Gastroesophageal sphincter (tissue), 3 donors: ENCODE data around the gene SDC1.

Experiments
- EP300 ChIP-seq: sonication (generic); formaldehyde crosslinking; IDR thresholded peaks from one replicate; pipeline ENCODE4 v1.6.1; 2017; ENCODE audit warnings: antibody characterized with exemption, mild to moderate bottlenecking
- POLR2A ChIP-seq, 2 donors: fragments of 450-650 bp; IDR thresholded peaks; one replicate each; pipeline ENCODE4 v1.6.1; 2017; ENCODE audit warnings: antibody characterized with exemption in 2 of 2, mild to moderate bottlenecking in 2 of 2, moderate library complexity in 1 of 2
- TF ChIP-seq, protein P1 (sequence below), 4 experiments: fragments of 200-600 bp in 2 of 4; fragments of 450-650 bp in 2 of 4; sonication (generic) in 1 of 4; IDR thresholded peaks; one replicate each; pipeline ENCODE4 v1.5.1; 2017 to 2019; ENCODE audit warnings: antibody characterized with exemption in 4 of 4, mild to moderate bottlenecking in 2 of 4, moderate library complexity in 2 of 4

- TF ChIP-seq POLR2A (IDR thresholded peaks at IDR 0.05), result no peak
- TF ChIP-seq, protein P1, sequence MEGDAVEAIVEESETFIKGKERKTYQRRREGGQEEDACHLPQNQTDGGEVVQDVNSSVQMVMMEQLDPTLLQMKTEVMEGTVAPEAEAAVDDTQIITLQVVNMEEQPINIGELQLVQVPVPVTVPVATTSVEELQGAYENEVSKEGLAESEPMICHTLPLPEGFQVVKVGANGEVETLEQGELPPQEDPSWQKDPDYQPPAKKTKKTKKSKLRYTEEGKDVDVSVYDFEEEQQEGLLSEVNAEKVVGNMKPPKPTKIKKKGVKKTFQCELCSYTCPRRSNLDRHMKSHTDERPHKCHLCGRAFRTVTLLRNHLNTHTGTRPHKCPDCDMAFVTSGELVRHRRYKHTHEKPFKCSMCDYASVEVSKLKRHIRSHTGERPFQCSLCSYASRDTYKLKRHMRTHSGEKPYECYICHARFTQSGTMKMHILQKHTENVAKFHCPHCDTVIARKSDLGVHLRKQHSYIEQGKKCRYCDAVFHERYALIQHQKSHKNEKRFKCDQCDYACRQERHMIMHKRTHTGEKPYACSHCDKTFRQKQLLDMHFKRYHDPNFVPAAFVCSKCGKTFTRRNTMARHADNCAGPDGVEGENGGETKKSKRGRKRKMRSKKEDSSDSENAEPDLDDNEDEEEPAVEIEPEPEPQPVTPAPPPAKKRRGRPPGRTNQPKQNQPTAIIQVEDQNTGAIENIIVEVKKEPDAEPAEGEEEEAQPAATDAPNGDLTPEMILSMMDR (IDR thresholded peaks at IDR 0.05), result no peak
- TF ChIP-seq EP300, result no peak
Observed at GRCh38 chr2:20203072-20203471, 21.9 kb downstream of the SDC1 start.
